Ascending aorta (tissue), 2 donors: ENCODE data around the gene SEL1L2. TPM values are rescaled to one million over a fixed set of nuclear protein-coding genes. Genes with fewer than 3 reads are reported as not detected.

Experiments
- DNase-seq, 2 donors: peaks; one replicate each; pipeline ENCODE4 v3.0.0-alpha.2; 2019; ENCODE audit warnings: low spot score in 2 of 2
- H3K27ac ChIP-seq, 2 donors: fragments of 200-600 bp; sonication (generic); one replicate each; pipeline ENCODE4 v1.5.1; 2016 to 2017; ENCODE audit warnings: mild to moderate bottlenecking in 1 of 2
- H3K27me3 ChIP-seq: fragments of 200-600 bp; sonication (generic); one replicate; pipeline ENCODE4 v1.5.1; 2017
- H3K36me3 ChIP-seq, 2 donors: fragments of 200-600 bp; sonication (generic); one replicate each; pipeline ENCODE4 v1.5.1; 2016
- H3K4me1 ChIP-seq, 2 donors: fragments of 200-600 bp; sonication (generic); one replicate each; pipeline ENCODE4 v1.5.1; 2016 to 2017; ENCODE audit warnings: mild to moderate bottlenecking in 1 of 2
- H3K4me3 ChIP-seq, 2 donors: fragments of 200-600 bp; sonication (generic); one replicate each; pipeline ENCODE4 v1.5.1; 2016 to 2017; ENCODE audit warnings: mild to moderate bottlenecking in 1 of 2
- H3K9me3 ChIP-seq, 2 donors: fragments of 200-600 bp; sonication (generic); one replicate each; pipeline ENCODE4 v1.5.1; 2016
- CTCF ChIP-seq, 3 experiments: fragments of 200-600 bp in 2 of 3; fragments of 450-650 bp in 1 of 3; sonication (generic) in 2 of 3; IDR thresholded peaks; one replicate each; pipeline ENCODE4 v1.5.1; 2016 to 2019; ENCODE audit warnings: antibody characterized with exemption in 3 of 3, mild to moderate bottlenecking in 1 of 3, moderate library complexity in 1 of 3
- intact Hi-C: fragments of 100-400 bp; cut with DNase I; formaldehyde crosslinking; loops from one replicate; pipeline ENCODE4 v1.15.1; 2023
- total RNA-seq: library from RNA; depleted of rRNA; stranded (reverse); fragments of >200 nt; gene quantifications from one replicate; pipeline ENCODE4 v1.1.0, GENCODE V29; 2016

Gene SEL1L2
- total RNA-seq, 1 donor from 2014 or later: not detected

DNA sequence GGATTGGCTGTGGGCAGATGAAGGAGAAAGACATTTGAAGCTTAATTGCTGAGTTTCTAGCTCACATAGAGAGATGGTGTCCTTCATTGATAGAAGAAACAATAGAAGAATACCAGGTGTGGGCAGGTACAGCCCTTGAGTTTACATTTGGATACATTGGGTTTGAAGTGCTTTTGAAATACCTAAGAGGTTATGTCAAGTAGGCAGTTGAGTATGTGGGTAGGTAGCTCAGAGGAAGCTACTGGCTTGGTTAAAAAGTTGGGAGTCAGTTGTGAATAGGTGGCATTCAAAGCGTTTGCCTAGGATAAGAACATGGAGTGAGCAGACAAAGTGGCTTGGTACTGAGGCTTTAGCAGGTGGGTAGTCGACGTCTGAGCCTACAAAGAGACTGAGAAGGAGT lies 180.6 kb downstream of the SEL1L2 start:
- TF ChIP-seq CTCF (IDR thresholded peaks at IDR 0.05): no peak
- intact Hi-C loops: no loop called here
- Histone ChIP-seq H3K27ac (no peak overlapping the region), H3K4me1 (no peaks in the 10 kb centered on the region), H3K4me3 (no peak overlapping the region), H3K36me3 (peaks cover 74 to 80% of the 10 kb centered on the region in 2 donors), H3K27me3 (no peaks in the 10 kb centered on the region), H3K9me3 (no peaks in the 10 kb centered on the region)
- DNase-seq: no peak

DNA sequence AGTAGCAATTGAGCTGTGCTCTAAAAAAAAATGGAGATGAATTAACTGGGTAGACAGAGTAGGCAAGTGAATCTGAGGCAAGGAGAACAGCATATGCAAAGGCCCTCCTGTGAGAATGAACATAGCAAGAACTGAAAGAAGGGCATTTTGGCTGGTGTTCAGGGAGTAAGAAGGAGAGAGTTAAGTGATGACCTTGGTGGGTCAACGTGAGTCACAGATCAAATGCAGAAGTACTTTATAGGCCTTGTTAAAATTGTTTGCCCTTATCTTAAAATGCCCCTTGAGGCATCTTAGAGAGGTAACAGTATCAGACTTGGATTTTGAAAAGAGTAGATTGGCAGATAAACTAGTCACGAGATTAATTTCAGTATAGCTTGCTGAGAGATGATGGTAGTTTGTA lies 181.0 kb downstream of the SEL1L2 start:
- intact Hi-C loops: no loop called here
- TF ChIP-seq CTCF (IDR thresholded peaks at IDR 0.05): no peak
- H3K27me3 ChIP-seq: no peaks in the 10 kb centered on the region
- H3K9me3 ChIP-seq: no peaks in the 10 kb centered on the region
- no peak overlapping the region for H3K27ac ChIP-seq
- no peaks in the 10 kb centered on the region for H3K4me1 ChIP-seq
- no peak overlapping the region for H3K4me3 ChIP-seq
- DNase-seq: no peak
- H3K36me3 ChIP-seq: peaks cover 73 to 75% of the 10 kb centered on the region in 2 donors

DNA sequence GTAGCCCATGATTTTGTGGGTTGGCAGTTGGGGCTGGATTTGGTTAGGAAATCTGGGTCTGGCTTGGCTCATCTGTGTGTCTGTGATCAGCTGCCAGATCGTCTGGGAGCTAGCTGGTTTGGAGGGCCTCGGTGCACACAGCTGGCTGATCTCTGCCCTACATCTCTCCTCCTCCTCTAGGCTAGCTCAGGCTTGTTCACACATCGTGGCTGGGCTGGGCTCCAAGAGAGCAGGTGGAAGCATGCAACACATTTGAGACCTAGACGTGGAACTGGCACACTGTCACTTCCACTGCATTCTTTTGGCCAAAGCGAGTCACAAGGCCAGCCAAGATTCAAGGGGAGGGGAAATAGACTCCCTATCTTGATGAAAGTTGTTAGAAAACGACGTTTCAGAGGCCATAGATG lies 189.7 kb downstream of the SEL1L2 start:
- TF ChIP-seq CTCF (IDR thresholded peaks at IDR 0.05): no peak
- Histone ChIP-seq H3K36me3 (peaks cover 52 to 75% of the 10 kb centered on the region in 2 donors), H3K4me3 (no peak overlapping the region), H3K4me1 (peaks cover 0 to 3% of the 10 kb centered on the region in 2 donors), H3K9me3 (no peaks in the 10 kb centered on the region), H3K27me3 (no peaks in the 10 kb centered on the region), H3K27ac (peak overlapping the region in 1 of 2 donors; percentile 14)
- intact Hi-C loops: no loop called here
- DNase-seq: peak in 1 of 2 donors; percentile 75

- intact Hi-C loops: no loop called here
- Histone ChIP-seq H3K4me3 (no peak overlapping the region), H3K4me1 (peaks cover 0 to 3% of the 10 kb centered on the region in 2 donors), H3K27me3 (no peaks in the 10 kb centered on the region), H3K9me3 (no peaks in the 10 kb centered on the region), H3K36me3 (peaks cover 60 to 77% of the 10 kb centered on the region in 2 donors), H3K27ac (no peak overlapping the region)
- TF ChIP-seq CTCF (IDR thresholded peaks at IDR 0.05): no peak
- no peak for DNase-seq
These were observed 190.4 kb downstream of the SEL1L2 start for GRCh38 chr20:13799974-13800373.

Other genes starting within 250 kb of the SEL1L2 start
- 5.7 TPM for gene ESF1, start 205.7 kb downstream of the SEL1L2 start, total RNA-seq
- 84.3 TPM for gene NDUFAF5, start 205.6 kb downstream of the SEL1L2 start, total RNA-seq
- 3.5 TPM for gene MACROD2, start 4.9 kb upstream of the SEL1L2 start, total RNA-seq